Type B pancreatic cell (in vitro differentiated cells): ENCODE measurements around the gene CD209. TPM values are rescaled to one million over a fixed set of nuclear protein-coding genes. Genes with fewer than 3 reads are reported as not detected.

Experiments
- DNase-seq: peaks from one replicate; pipeline ENCODE4 v3.0.0; 2021; ENCODE audit warnings: mixed read lengths; ENCODE audit not compliant: unreplicated experiment; ENCODE audit errors: extremely low spot score
- H3K27ac Mint-ChIP-seq: 2 replicates; pipeline ENCODE4 v1.8.0; 2021; ENCODE audit warnings: mild to moderate bottlenecking, mixed read lengths
- H3K27me3 Mint-ChIP-seq: 2 replicates; pipeline ENCODE4 v1.8.0; 2021; ENCODE audit warnings: mixed read lengths
- H3K36me3 Mint-ChIP-seq: 2 replicates; pipeline ENCODE4 v1.8.0; 2021; ENCODE audit warnings: mixed read lengths
- H3K4me1 Mint-ChIP-seq: one replicate; pipeline ENCODE4 v1.8.0; 2021; ENCODE audit warnings: mixed read lengths; ENCODE audit not compliant: unreplicated experiment
- H3K4me3 Mint-ChIP-seq: 2 replicates; pipeline ENCODE4 v1.8.0; 2021; ENCODE audit warnings: mild to moderate bottlenecking, mixed read lengths
- H3K9me3 Mint-ChIP-seq: 2 replicates; pipeline ENCODE4 v1.8.0; 2021; ENCODE audit warnings: mixed read lengths
- CTCF ChIP-seq: fragments of 200-600 bp; sonication (generic); conservative IDR thresholded peaks from 2 replicates; pipeline ENCODE4 v1.5.0; 2021; ENCODE audit warnings: antibody characterized with exemption, mild to moderate bottlenecking
- total RNA-seq: library from RNA; stranded (reverse); gene quantifications from 2 replicates; pipeline ENCODE4 v1.2.1, GENCODE V29; 2021; ENCODE audit warnings: low replicate concordance

CD209 gene
- total RNA-seq, 1 donor from 2014 or later, result not detected

DNA sequence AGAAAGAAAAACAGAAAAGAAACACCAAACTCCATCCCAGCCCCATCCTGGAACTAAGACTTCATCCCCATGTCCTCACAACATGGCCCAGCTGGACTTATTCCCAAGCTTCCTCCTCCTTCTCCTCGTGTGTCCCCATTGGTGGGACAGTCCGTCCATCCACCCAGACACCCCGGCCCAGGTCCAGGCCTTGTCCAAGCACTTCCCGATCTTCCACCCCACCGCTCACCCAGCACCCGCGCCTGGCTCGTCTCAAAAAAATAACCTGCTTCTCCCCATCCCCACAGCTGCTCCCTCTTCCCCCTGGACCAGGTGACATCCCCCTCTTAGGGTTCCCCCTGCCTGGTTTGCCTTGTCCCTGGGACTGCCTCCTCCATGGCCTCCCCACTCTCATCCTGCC is 44.0 kb downstream of the CD209 start:
- no peak for DNase-seq
- Mint-ChIP-seq H3K27me3 (peaks cover 25% of the 10 kb centered on the region), H3K4me1 (no peaks in the 10 kb centered on the region), H3K9me3 (no peaks in the 10 kb centered on the region), H3K36me3 (no peaks in the 10 kb centered on the region), H3K4me3 (no peak overlapping the region), H3K27ac (no peak overlapping the region)
- TF ChIP-seq CTCF, result no peak

DNA sequence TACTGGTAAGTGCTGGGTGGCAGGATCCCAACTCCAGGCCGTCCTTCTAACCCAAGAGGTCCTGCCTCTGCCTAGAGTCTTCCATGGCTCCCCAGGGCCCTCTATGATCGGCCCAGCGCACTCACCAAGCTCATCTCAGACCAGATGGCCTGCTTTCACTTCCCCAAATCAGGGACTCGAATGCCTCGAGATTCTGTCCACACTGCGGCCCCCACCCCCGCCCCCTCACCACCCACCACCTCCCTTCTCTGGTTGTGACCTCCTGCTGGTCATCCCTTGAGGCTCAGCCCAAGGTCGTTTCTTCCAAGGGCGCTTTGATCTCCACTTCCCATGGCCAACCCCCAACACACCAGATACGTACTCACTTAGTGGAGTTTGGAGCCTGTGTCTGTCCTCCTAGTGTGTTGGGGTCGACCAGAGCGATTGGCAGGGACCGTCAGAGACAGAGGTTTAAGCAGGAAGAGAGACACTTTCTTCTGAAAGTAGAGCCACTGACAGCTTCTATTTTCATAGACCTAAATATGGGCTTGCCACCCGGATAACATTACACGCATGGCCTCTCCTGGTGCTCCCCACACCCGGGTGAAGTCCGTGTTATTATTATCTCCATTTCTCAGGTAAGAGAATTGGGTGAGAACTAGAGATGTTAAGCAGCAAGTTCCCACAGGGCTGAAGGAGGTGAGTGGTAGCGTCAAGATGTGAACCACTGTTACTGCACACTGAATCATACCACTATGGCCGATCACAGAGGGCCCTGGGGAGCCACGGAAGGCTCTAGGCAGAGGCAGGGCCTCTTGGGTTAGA is 45.5 kb downstream of the CD209 start, which contains the start of gene FCER2:
Gene FCER2 (minus strand): TSS at position 478 of the 804 bp plus-strand sequence. CDS start 2,371 bp downstream, outside the sequence.
- H3K27ac Mint-ChIP-seq, result no peak within 1 kb of the TSS
- H3K4me1 Mint-ChIP-seq, result no peaks in the 10 kb centered on the region
- H3K9me3 Mint-ChIP-seq, result no peaks in the 10 kb centered on the region
- no peak for DNase-seq
- no peaks in the 10 kb centered on the region for H3K36me3 Mint-ChIP-seq
- no peak for TF ChIP-seq CTCF
- no peak within 1 kb of the TSS for H3K4me3 Mint-ChIP-seq
- peaks cover 25% of the 10 kb centered on the region for H3K27me3 Mint-ChIP-seq

GRCh38 chr19:7701049-7701653 is 46.2 kb downstream of the CD209 start:
- no peak for TF ChIP-seq CTCF
- H3K4me3 Mint-ChIP-seq, result no peak overlapping the region
- no peaks in the 10 kb centered on the region for H3K9me3 Mint-ChIP-seq
- no peak for DNase-seq
- no peaks in the 10 kb centered on the region for H3K36me3 Mint-ChIP-seq
- no peak overlapping the region for H3K27ac Mint-ChIP-seq
- H3K27me3 Mint-ChIP-seq, result peaks cover 25% of the 10 kb centered on the region
- no peaks in the 10 kb centered on the region for H3K4me1 Mint-ChIP-seq

DNA sequence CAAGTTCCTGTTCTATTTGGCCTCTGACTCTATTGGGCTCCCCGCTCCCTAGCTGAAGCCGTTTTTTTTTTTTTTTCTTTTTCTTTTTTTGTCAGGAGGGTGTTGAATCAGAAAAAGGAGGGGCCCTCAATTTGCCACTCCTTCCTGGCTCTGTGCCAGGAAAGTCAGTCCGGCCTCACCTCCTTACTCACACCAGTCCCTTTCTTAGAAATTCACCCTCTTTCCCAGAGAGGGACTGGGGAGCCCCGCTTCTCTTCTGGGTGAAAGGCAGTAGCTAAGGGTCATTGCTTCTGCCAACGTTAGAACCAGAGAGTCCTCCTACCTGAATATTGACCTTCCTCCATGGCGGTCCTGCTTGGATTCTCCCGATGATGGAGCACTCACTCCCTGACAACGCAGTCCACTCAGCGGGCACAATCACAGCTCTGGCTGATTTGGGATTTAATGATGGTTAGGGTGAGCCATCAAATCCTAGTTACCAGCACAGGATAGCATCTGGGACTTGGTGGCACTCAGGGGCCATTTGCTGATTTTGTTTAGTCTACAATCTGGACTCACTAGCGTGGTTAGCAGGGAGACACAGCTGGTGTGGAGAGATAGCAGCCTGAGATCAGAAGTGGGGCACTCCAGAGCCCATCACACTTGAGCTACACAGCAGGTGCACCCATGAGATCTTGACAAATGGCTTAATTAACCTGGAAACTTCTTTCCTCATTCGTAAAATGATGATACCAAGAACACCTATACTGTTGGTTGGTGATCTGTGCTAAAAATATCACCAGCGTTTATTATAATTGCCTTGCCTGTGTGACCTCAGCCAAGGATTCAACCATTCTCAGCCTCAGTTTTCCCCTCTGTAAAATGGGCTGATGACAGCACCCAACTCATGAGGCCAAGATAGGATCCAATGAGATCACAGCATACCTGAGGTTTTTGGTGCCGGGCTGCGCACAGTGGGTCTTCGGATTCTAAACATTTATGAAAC is 47.6 kb downstream of the CD209 start:
- Mint-ChIP-seq H3K9me3 (no peaks in the 10 kb centered on the region), H3K36me3 (no peaks in the 10 kb centered on the region), H3K27me3 (peaks cover 27% of the 10 kb centered on the region), H3K27ac (no peak overlapping the region), H3K4me1 (no peaks in the 10 kb centered on the region), H3K4me3 (no peak overlapping the region)
- TF ChIP-seq CTCF, result no peak
- no peak for DNase-seq

GRCh38 chr19:7699003-7699402 is 48.3 kb downstream of the CD209 start:
- no peaks in the 10 kb centered on the region for H3K4me1 Mint-ChIP-seq
- DNase-seq, result no peak
- H3K9me3 Mint-ChIP-seq, result no peaks in the 10 kb centered on the region
- peaks cover 27% of the 10 kb centered on the region for H3K27me3 Mint-ChIP-seq
- no peak for TF ChIP-seq CTCF
- H3K4me3 Mint-ChIP-seq, result no peak overlapping the region
- no peak overlapping the region for H3K27ac Mint-ChIP-seq
- no peaks in the 10 kb centered on the region for H3K36me3 Mint-ChIP-seq
